HFFc6 (cell line): ENCODE measurements around the gene CHMP5. TPM values are rescaled to one million over a fixed set of nuclear protein-coding genes. Genes with fewer than 3 reads are reported as not detected.

Source experiments
- DNase-seq: peaks from one replicate; pipeline ENCODE4 v3.0.0-alpha.2; 2018
- H3K27ac Mint-ChIP-seq: 2 replicates; pipeline ENCODE4 v1.8.0; 2020; ENCODE audit warnings: mild to moderate bottlenecking, mixed read lengths
- H3K27me3 Mint-ChIP-seq: 2 replicates; pipeline ENCODE4 v1.8.0; 2021; ENCODE audit warnings: mild to moderate bottlenecking, moderate library complexity, mixed read lengths; ENCODE audit not compliant: insufficient read depth
- H3K36me3 Mint-ChIP-seq: 2 replicates; pipeline ENCODE4 v1.8.0; 2021; ENCODE audit warnings: low read depth, mixed read lengths
- H3K4me1 Mint-ChIP-seq: 2 replicates; pipeline ENCODE4 v1.8.0; 2020; ENCODE audit warnings: low read depth, mixed read lengths
- H3K4me3 Mint-ChIP-seq: 2 replicates; pipeline ENCODE4 v1.8.0; 2020; ENCODE audit warnings: mild to moderate bottlenecking, moderate library complexity, mixed read lengths
- H3K9me3 Mint-ChIP-seq: 2 replicates; pipeline ENCODE4 v1.8.0; 2020; ENCODE audit warnings: mild to moderate bottlenecking, mixed read lengths
- total RNA-seq, 6 experiments: library from RNA; stranded (reverse); fragmentation: NEBNext Ultra II Directional; extraction: Animal tissue kit (Norgen Biotek cat#: 25700); gene quantifications; 2 replicates in 1 of 6; 3 replicates in 5 of 6; pipeline ENCODE4 v1.2.3, GENCODE V29; 2021
- TF ChIP-seq, protein P1 (sequence below): fragments of 200-600 bp; sonication (generic); IDR thresholded peaks from 2 replicates; pipeline ENCODE4 v1.5.0; 2021; ENCODE audit warnings: antibody characterized with exemption, mild to moderate bottlenecking

CHMP5 gene
- total RNA-seq, 6 experiments from 2014 or later: 75.5 to 90.2 (median 78.8) TPM

DNA sequence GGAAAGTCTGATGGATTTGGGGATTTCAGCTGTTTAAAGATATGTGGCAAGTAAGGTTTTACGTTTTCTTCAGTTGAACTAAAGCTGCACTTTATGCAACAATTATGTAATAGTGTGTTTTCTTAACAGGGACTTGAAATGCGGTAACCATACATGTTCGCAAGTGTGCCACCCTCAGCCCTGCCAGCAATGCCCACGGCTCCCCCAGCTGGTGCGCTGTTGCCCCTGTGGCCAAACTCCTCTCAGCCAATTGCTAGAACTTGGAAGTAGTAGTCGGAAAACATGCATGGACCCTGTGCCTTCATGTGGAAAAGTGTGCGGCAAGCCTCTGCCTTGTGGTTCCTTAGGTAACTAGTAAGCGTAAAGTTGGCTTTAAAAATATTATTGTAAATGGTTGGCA is 53.9 kb downstream of the CHMP5 start:
- Mint-ChIP-seq H3K4me3 (no peak overlapping the region), H3K36me3 (peaks cover 52% of the 10 kb centered on the region), H3K9me3 (no peaks in the 10 kb centered on the region), H3K27me3 (no peaks in the 10 kb centered on the region), H3K4me1 (peaks cover 48% of the 10 kb centered on the region), H3K27ac (peak overlapping the region; percentile 89)
- no peak for DNase-seq
- TF ChIP-seq, protein P1, sequence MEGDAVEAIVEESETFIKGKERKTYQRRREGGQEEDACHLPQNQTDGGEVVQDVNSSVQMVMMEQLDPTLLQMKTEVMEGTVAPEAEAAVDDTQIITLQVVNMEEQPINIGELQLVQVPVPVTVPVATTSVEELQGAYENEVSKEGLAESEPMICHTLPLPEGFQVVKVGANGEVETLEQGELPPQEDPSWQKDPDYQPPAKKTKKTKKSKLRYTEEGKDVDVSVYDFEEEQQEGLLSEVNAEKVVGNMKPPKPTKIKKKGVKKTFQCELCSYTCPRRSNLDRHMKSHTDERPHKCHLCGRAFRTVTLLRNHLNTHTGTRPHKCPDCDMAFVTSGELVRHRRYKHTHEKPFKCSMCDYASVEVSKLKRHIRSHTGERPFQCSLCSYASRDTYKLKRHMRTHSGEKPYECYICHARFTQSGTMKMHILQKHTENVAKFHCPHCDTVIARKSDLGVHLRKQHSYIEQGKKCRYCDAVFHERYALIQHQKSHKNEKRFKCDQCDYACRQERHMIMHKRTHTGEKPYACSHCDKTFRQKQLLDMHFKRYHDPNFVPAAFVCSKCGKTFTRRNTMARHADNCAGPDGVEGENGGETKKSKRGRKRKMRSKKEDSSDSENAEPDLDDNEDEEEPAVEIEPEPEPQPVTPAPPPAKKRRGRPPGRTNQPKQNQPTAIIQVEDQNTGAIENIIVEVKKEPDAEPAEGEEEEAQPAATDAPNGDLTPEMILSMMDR: 0 out of 2 replicates have a peak, but pooled peaks have one; percentile 8

DNA sequence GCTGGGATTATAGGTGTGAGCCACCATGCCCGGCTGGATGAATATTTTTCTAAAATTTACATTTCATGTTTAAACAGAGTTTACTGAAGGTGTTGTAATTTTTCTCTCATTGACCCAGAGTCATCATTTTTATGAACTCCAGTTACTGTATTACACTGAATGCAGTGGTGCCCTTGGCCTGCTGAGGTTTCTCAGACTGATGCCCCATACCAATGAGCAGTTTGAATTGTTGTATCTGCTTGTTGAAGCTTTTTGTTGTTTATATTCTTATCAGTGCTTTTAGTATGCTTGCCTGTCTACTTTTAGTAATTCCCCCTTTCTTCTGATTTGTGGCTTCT is 55.4 kb downstream of the CHMP5 start:
- peak overlapping the region; percentile 68 for H3K4me3 Mint-ChIP-seq
- H3K27ac Mint-ChIP-seq: peak overlapping the region; percentile 89
- peaks cover 59% of the 10 kb centered on the region for H3K36me3 Mint-ChIP-seq
- H3K27me3 Mint-ChIP-seq: no peaks in the 10 kb centered on the region; the same call in 1 of the 2 replicates
- TF ChIP-seq, protein P1: no peak
- no peaks in the 10 kb centered on the region for H3K9me3 Mint-ChIP-seq
- peaks cover 48% of the 10 kb centered on the region for H3K4me1 Mint-ChIP-seq
- no peak for DNase-seq

GRCh38 chr9:33320568-33321261 is 55.9 kb downstream of the CHMP5 start:
- peaks cover 48% of the 10 kb centered on the region for H3K4me1 Mint-ChIP-seq
- TF ChIP-seq, protein P1: no peak
- peak overlapping the region; percentile 89 for H3K27ac Mint-ChIP-seq
- no peaks in the 10 kb centered on the region for H3K9me3 Mint-ChIP-seq
- peaks cover 60% of the 10 kb centered on the region for H3K36me3 Mint-ChIP-seq
- peak; percentile 91 for DNase-seq
- no peaks in the 10 kb centered on the region; the same call in 1 of the 2 replicates for H3K27me3 Mint-ChIP-seq
- H3K4me3 Mint-ChIP-seq: peak overlapping the region; percentile 68

DNA sequence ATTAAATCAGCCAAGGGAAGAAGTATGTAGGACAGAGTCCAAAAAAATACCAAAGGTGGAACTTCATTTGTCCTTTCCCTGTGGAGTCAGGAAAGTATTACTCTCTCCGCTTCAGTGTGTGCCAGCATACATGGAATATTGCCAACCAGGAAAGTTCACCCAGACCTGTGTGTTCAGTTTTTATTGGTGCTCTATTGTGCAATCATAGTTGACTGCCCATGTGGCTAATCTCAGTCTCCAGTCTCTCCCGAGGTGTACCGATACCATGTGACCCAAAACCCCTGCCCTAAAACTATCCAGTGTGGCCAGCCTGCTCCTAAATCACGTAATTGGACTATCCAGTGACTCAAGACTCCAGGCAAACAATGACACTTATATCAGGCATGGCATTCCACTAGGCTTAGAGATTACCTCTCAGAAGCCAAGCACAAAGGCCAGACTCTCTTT is 64.3 kb downstream of the CHMP5 start:
- Mint-ChIP-seq H3K36me3 (peaks cover 57% of the 10 kb centered on the region), H3K4me1 (peaks cover 61% of the 10 kb centered on the region), H3K9me3 (no peaks in the 10 kb centered on the region), H3K4me3 (peak overlapping the region; percentile 42), H3K27me3 (peaks cover 2% of the 10 kb centered on the region), H3K27ac (peak overlapping the region; percentile 85)
- TF ChIP-seq, protein P1: no peak
- DNase-seq: peak; percentile 98

- H3K4me1 Mint-ChIP-seq: peaks cover 61% of the 10 kb centered on the region
- H3K27ac Mint-ChIP-seq: peak overlapping the region; percentile 85
- peak; percentile 69 for DNase-seq
- no peaks in the 10 kb centered on the region for H3K9me3 Mint-ChIP-seq
- TF ChIP-seq, protein P1: no peak
- H3K4me3 Mint-ChIP-seq: peak overlapping the region; percentile 63
- peaks cover 55% of the 10 kb centered on the region for H3K36me3 Mint-ChIP-seq
- peaks cover 2% of the 10 kb centered on the region for H3K27me3 Mint-ChIP-seq
Observed at GRCh38 chr9:33329979-33330378, 65.1 kb downstream of the CHMP5 start.
